ENCODE measurements around the gene LDLRAD1.

DNA sequence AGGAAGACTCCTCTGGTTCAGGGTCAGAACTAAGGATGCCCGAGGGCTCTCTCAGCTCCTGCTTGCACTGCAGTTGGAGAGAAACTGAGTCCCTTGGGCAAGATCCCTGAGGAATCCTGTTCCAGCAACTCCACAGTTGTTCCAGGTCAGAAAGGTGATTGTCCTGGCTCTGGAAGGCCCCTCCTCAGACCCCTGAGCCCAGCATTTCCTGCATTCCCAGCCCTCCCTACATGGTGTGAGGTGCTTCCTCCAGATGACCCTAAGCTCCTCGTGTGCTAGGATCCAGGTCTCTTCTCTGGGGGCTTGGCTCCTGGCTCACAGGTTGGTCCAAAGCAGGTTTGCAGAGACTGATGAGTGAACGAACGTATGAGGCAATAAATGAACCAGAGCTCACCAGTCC lies 11.5 kb downstream of the LDLRAD1 start:
- no peak for TF ChIP-seq EZH2 (IDR thresholded peaks at IDR 0.05; ENCODE audit: borderline replicate concordance, low read depth, low read length, severe bottlenecking)
- TF ChIP-seq, protein P1, sequence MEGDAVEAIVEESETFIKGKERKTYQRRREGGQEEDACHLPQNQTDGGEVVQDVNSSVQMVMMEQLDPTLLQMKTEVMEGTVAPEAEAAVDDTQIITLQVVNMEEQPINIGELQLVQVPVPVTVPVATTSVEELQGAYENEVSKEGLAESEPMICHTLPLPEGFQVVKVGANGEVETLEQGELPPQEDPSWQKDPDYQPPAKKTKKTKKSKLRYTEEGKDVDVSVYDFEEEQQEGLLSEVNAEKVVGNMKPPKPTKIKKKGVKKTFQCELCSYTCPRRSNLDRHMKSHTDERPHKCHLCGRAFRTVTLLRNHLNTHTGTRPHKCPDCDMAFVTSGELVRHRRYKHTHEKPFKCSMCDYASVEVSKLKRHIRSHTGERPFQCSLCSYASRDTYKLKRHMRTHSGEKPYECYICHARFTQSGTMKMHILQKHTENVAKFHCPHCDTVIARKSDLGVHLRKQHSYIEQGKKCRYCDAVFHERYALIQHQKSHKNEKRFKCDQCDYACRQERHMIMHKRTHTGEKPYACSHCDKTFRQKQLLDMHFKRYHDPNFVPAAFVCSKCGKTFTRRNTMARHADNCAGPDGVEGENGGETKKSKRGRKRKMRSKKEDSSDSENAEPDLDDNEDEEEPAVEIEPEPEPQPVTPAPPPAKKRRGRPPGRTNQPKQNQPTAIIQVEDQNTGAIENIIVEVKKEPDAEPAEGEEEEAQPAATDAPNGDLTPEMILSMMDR (IDR thresholded peaks at IDR 0.05; ENCODE audit: extremely low read depth in 1 of 2, insufficient read depth in 1 of 2, low read depth in 1 of 2, low read length in 2 of 2): no peak

All from endothelial cell of umbilical vein (primary cell).